Breast epithelium (tissue), 3 donors: ENCODE data around the gene URGCP.

Experiments used
- POLR2A ChIP-seq: fragments of 450-650 bp; IDR thresholded peaks from one replicate; pipeline ENCODE4 v1.6.1; 2016; ENCODE audit warnings: antibody characterized with exemption, mild to moderate bottlenecking, moderate library complexity
- TF ChIP-seq, protein P1 (sequence below), 3 donors: fragments of 450-650 bp; IDR thresholded peaks; one replicate each; pipeline ENCODE4 v1.5.1; 2016 to 2017; ENCODE audit warnings: antibody characterized with exemption in 3 of 3, mild to moderate bottlenecking in 3 of 3, moderate library complexity in 3 of 3

DNA sequence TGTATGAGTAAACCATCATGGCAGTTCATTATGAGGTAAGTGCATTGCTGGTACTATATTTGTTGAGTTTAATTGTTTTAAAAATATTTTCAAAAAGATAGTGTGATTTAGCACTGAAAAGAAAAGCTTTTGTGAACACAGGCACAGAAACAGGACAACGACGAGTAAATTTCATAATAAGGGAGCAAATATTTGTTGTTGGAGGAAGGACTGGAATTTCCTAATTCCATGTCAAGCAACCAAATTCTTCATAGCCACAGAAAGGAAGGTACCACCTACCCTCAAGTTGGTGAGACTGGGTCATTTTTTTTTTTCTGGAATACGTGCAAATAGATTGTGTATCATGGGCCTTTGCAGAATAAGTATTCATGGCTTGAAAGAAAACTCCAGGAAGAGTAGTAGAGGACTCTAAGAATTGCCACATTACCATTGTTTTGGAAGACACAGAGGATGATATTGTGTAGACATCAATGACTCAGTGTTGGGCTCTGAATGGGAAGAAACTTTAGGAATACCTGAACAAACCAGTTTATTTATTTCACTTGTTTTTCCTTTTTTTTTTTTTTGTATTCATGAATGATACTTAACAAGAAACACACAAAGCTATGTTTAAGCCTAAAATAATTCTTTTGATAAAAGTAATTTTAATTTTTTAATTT is 27.6 kb upstream of the URGCP start:
- no peak for TF ChIP-seq POLR2A
- TF ChIP-seq, protein P1, sequence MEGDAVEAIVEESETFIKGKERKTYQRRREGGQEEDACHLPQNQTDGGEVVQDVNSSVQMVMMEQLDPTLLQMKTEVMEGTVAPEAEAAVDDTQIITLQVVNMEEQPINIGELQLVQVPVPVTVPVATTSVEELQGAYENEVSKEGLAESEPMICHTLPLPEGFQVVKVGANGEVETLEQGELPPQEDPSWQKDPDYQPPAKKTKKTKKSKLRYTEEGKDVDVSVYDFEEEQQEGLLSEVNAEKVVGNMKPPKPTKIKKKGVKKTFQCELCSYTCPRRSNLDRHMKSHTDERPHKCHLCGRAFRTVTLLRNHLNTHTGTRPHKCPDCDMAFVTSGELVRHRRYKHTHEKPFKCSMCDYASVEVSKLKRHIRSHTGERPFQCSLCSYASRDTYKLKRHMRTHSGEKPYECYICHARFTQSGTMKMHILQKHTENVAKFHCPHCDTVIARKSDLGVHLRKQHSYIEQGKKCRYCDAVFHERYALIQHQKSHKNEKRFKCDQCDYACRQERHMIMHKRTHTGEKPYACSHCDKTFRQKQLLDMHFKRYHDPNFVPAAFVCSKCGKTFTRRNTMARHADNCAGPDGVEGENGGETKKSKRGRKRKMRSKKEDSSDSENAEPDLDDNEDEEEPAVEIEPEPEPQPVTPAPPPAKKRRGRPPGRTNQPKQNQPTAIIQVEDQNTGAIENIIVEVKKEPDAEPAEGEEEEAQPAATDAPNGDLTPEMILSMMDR (IDR thresholded peaks at IDR 0.05): no peak
